ENCODE results near the gene ZBTB7C. TPM values are rescaled to one million over a fixed set of nuclear protein-coding genes. Genes with fewer than 3 reads are reported as not detected.

Gene ZBTB7C
- total and polyA plus RNA-seq, 10 of the 15 experiments (the other 5 are each of a cell fraction or from before 2014, with no cell fraction given) = under 0.01 to 0.08 (median 0.01) TPM; not detected in 7

DNA sequence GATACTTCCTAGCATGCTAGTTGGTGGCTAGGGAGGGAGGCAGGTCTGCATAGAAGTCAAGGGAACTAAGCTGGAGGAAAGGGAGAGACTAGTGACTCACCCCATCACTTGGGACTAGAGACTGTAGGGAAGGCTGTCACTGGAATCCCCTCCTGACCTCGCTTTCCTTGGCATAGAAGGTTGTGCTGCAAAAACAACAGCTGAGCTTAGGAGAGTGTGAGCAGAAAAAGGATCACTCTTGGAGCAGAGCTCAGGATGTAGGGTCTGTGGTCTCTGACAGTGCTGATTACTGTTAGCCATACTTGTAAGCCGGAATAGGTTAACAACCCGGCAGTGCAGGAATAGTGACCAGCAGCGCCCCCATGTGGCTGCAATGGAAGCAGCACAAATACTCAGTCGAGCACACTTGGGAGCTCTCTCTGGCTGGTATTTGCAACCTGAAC, 411.8 kb downstream of the ZBTB7C start:
- Histone ChIP-seq H3K27me3 (replicated peaks in 1 of 2; ENCODE audit: control insufficient read depth in 2 of 2, insufficient read depth in 2 of 2, low read length in 1 of 2) (no peaks in the 10 kb centered on the region), H3K9me3 (replicated peaks; ENCODE audit: control insufficient read depth, insufficient read depth, low read length) (peaks cover 4% of the 10 kb centered on the region; the same call in 1 of the 3 replicates), H3K4me1 (ENCODE audit: control insufficient read depth, insufficient read depth, low read length) (no peaks in the 10 kb centered on the region), H3K27ac (ENCODE audit: control insufficient read depth, insufficient read depth) (no peak overlapping the region), H3K36me3 (ENCODE audit: control insufficient read depth in 2 of 2, insufficient read depth in 2 of 2, low read length in 1 of 2) (no peaks in the 10 kb centered on the region), H2AFZ (ENCODE audit: control insufficient read depth, low read depth, low read length) (no peak overlapping the region), H3K4me3 (no peak overlapping the region), H3K79me2 (ENCODE audit: control insufficient read depth, insufficient read depth, low read length) (no peaks in the 10 kb centered on the region), H4K20me1 (ENCODE audit: control insufficient read depth, insufficient read depth) (no peaks in the 10 kb centered on the region), H3K9ac (ENCODE audit: control insufficient read depth, insufficient read depth, low read length) (no peak overlapping the region), H3K4me2 (ENCODE audit: control insufficient read depth, insufficient read depth) (no peak overlapping the region)
- CTCF ChIA-PET = interaction anchor here (0.9 to 2.1 kb wide), 6 partner anchors 10 to 225 kb away, joined by 3 to 14 read pairs (median 4); no protein-coding TSS in a partner anchor
- in situ Hi-C loops (cut with MboI) = no loop called here
- POLR2A ChIA-PET = no interaction called here
- FAIRE-seq (no peak), ATAC-seq (no peak; the same call in 2 of the 3 replicates), DNase-seq (ENCODE audit: low read depth, low spot score) (no peak)
- RAD21 ChIA-PET (ENCODE audit: unreplicated experiment) = interaction anchor here (1.0 to 1.2 kb wide), 4 partner anchors 62 to 227 kb away, joined by 3 to 5 read pairs (median 4); no protein-coding TSS in a partner anchor
- BruUV-seq (replicated peaks) = no TSS peak
- TF ChIP-seq FOXM1 (IDR thresholded peaks at IDR 0.05; ENCODE audit: low read depth, low read length) (no peak), CBX5 (IDR thresholded peaks at IDR 0.05; ENCODE audit: low read depth) (peak; percentile 69; the same call in 1 of the 2 replicates), RAD21 (IDR thresholded peaks at IDR 0.05; ENCODE audit: insufficient read depth, low read depth, low read length) (0 out of 2 replicates have a peak, but pooled peaks have one; percentile 23), IKZF2 (IDR thresholded peaks at IDR 0.05) (no peak), POU2F2 (IDR thresholded peaks at IDR 0.05; ENCODE audit: borderline replicate concordance, low read depth, low read length) (no peak), SMC3 (IDR thresholded peaks at IDR 0.05; ENCODE audit: borderline replicate concordance, low read length) (peak; percentile 16; the same call in 1 of the 2 replicates), BRCA1 (IDR thresholded peaks at IDR 0.05; ENCODE audit: low read depth, low read length) (no peak)
- TF ChIP-seq, protein P1, sequence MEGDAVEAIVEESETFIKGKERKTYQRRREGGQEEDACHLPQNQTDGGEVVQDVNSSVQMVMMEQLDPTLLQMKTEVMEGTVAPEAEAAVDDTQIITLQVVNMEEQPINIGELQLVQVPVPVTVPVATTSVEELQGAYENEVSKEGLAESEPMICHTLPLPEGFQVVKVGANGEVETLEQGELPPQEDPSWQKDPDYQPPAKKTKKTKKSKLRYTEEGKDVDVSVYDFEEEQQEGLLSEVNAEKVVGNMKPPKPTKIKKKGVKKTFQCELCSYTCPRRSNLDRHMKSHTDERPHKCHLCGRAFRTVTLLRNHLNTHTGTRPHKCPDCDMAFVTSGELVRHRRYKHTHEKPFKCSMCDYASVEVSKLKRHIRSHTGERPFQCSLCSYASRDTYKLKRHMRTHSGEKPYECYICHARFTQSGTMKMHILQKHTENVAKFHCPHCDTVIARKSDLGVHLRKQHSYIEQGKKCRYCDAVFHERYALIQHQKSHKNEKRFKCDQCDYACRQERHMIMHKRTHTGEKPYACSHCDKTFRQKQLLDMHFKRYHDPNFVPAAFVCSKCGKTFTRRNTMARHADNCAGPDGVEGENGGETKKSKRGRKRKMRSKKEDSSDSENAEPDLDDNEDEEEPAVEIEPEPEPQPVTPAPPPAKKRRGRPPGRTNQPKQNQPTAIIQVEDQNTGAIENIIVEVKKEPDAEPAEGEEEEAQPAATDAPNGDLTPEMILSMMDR (IDR thresholded peaks at IDR 0.05 in 2 of 3, conservative IDR thresholded peaks at IDR 0.05 in 1 of 3; ENCODE audit: control insufficient read depth in 2 of 3, extremely low read depth in 1 of 3, insufficient read depth in 1 of 3, low read depth in 3 of 3, low read length in 3 of 3) = peak; percentile 27 to 49 (median 35); a peak in 5 of 6 replicates
- SMC1A ChIA-PET (ENCODE audit: uncharacterized antibody, unreplicated experiment) = interaction anchor here (0.7 to 2.3 kb wide), 6 partner anchors 9 to 225 kb away, joined by 3 to 14 read pairs (median 4); no protein-coding TSS in a partner anchor
- 44% methylated on average over 5 of the region's 5 CpGs for WGBS (ENCODE audit: insufficient coverage, insufficient replicate concordance, low lambda C conversion rate, missing lambda C conversion rate)
- intact Hi-C loops (cut with micrococcal nuclease; ENCODE audit: unreplicated experiment) = no loop called here

All from GM12878 (cell line).